Daoy (cell line): Measurements from ENCODE around the gene POLN. TPM values are rescaled to one million over a fixed set of nuclear protein-coding genes. Genes with fewer than 3 reads are reported as not detected.
"Not testable (repeated sequence)": the region's sequence is repeated elsewhere in the genome, so short reads cannot be mapped to it uniquely, and the experiment has no call there.

Experiments used
- DNase-seq: peaks from one replicate; pipeline ENCODE4 v3.0.0-alpha.2; 2015; ENCODE audit warnings: low read depth
- total RNA-seq: library from RNA; depleted of rRNA; stranded (reverse); fragments of >200 nt; shearing (Covaris generic); gene quantifications from 2 replicates; pipeline ENCODE4 v1.2.3, GENCODE V29; 2014

Gene POLN
- total RNA-seq, 1 experiment from 2014 or later = 1.4 TPM

GRCh38 chr4:2275546-2276251 is 33.8 kb upstream of the POLN start:
- no peak for DNase-seq

- not testable (repeated sequence) for DNase-seq
Measured at GRCh38 chr4:2275044-2275397, 33.1 kb upstream of the POLN start.

- no peak for DNase-seq
Measured at GRCh38 chr4:2274320-2275043, 32.6 kb upstream of the POLN start.

GRCh38 chr4:2273657-2274319 is 31.9 kb upstream of the POLN start:
- DNase-seq = no peak

- no peak for DNase-seq
Measured at GRCh38 chr4:2273221-2273620, 31.3 kb upstream of the POLN start.

GRCh38 chr4:2272828-2273120 is 30.9 kb upstream of the POLN start:
- DNase-seq = no peak

- DNase-seq = no peak
Measured at GRCh38 chr4:2272026-2272827, 30.3 kb upstream of the POLN start.

GRCh38 chr4:2271279-2272025 is 29.5 kb upstream of the POLN start:
- DNase-seq = no peak

GRCh38 chr4:2270341-2271165 is 28.6 kb upstream of the POLN start:
- DNase-seq = no peak

GRCh38 chr4:2269618-2270163 is 27.8 kb upstream of the POLN start:
- DNase-seq = no peak

- no peak for DNase-seq
Measured at GRCh38 chr4:2269206-2269531, 27.2 kb upstream of the POLN start.

GRCh38 chr4:2268357-2269205 is 26.7 kb upstream of the POLN start:
- no peak for DNase-seq

GRCh38 chr4:2267841-2268240 is 25.9 kb upstream of the POLN start:
- DNase-seq = no peak

- no peak for DNase-seq
Measured at GRCh38 chr4:2267320-2267811, 25.4 kb upstream of the POLN start.

- DNase-seq = no peak
Measured at GRCh38 chr4:2266821-2267220, 24.9 kb upstream of the POLN start.

- no peak for DNase-seq
Measured at GRCh38 chr4:2266181-2266580, 24.3 kb upstream of the POLN start.

GRCh38 chr4:2265113-2266110 is 23.5 kb upstream of the POLN start:
- DNase-seq = no peak

- DNase-seq = no peak
Measured at GRCh38 chr4:2264481-2265041, 22.6 kb upstream of the POLN start.
